H9 (cell line): ENCODE data around the gene MYO1D. TPM values are rescaled to one million over a fixed set of nuclear protein-coding genes. Genes with fewer than 3 reads are reported as not detected.

Source experiments
- DNase-seq: peaks from one replicate; pipeline ENCODE4 v3.0.0-alpha.2; 2017
- H2AFZ ChIP-seq: one replicate; pipeline ENCODE4 v1.6.1; 2013; ENCODE audit warnings: mild to moderate bottlenecking, low read length, control low read depth, moderate library complexity
- H2AK5ac ChIP-seq: 2 replicates; pipeline ENCODE4 v1.6.1; 2013; ENCODE audit warnings: low read length, control low read depth, mixed read lengths; ENCODE audit not compliant: insufficient read length
- H2BK120ac ChIP-seq: one replicate; pipeline ENCODE4 v1.6.1; 2013; ENCODE audit warnings: low read depth, mild to moderate bottlenecking, low read length, control low read depth, inconsistent platforms; ENCODE audit not compliant: poor library complexity, severe bottlenecking
- H2BK12ac ChIP-seq: 2 replicates; pipeline ENCODE4 v1.6.1; 2013; ENCODE audit warnings: low read length, control low read depth, mixed read lengths, low read depth; ENCODE audit not compliant: insufficient read length
- H2BK15ac ChIP-seq: 2 replicates; pipeline ENCODE4 v1.6.1; 2013; ENCODE audit warnings: low read depth, low read length, control low read depth
- H2BK20ac ChIP-seq: one replicate; pipeline ENCODE4 v1.6.1; 2013; ENCODE audit warnings: low read depth, mild to moderate bottlenecking, low read length, control low read depth, inconsistent platforms; ENCODE audit not compliant: poor library complexity, severe bottlenecking
- H2BK5ac ChIP-seq: 2 replicates; pipeline ENCODE4 v1.6.1; 2013; ENCODE audit warnings: low read length, control low read depth, mixed read lengths; ENCODE audit not compliant: insufficient read length
- H3K14ac ChIP-seq: 2 replicates; pipeline ENCODE4 v1.6.1; 2013; ENCODE audit warnings: low read length, control low read depth; ENCODE audit not compliant: insufficient read depth
- H3K18ac ChIP-seq: 2 replicates; pipeline ENCODE4 v1.6.1; 2013; ENCODE audit warnings: low read depth, mild to moderate bottlenecking, mixed read lengths, low read length, control low read depth; ENCODE audit not compliant: insufficient read length
- H3K23ac ChIP-seq: 2 replicates; pipeline ENCODE4 v1.6.1; 2013; ENCODE audit warnings: low read length, control low read depth, mixed read lengths, low read depth; ENCODE audit not compliant: insufficient read length
- H3K23me2 ChIP-seq: 2 replicates; pipeline ENCODE4 v1.6.1; 2013; ENCODE audit warnings: low read depth, mild to moderate bottlenecking, mixed read lengths, low read length, control low read depth; ENCODE audit not compliant: insufficient read length, poor library complexity, severe bottlenecking
- H3K27ac ChIP-seq: 2 replicates; pipeline ENCODE4 v1.5.1; 2013; ENCODE audit warnings: low read length, control low read depth, mixed read lengths, low read depth; ENCODE audit not compliant: insufficient read length
- H3K27me3 ChIP-seq: 2 replicates; pipeline ENCODE4 v1.6.1; 2013; ENCODE audit warnings: low read length, control low read depth, inconsistent platforms; ENCODE audit not compliant: insufficient read depth
- H3K4ac ChIP-seq: 2 replicates; pipeline ENCODE4 v1.6.1; 2013; ENCODE audit warnings: low read depth, mild to moderate bottlenecking, control low read depth, inconsistent platforms, low read length, moderate library complexity
- H3K4me1 ChIP-seq: 2 replicates; pipeline ENCODE4 v1.6.1; 2013; ENCODE audit warnings: low read length, control low read depth, inconsistent platforms; ENCODE audit not compliant: insufficient read depth
- H3K4me2 ChIP-seq: 2 replicates; pipeline ENCODE4 v1.6.1; 2013; ENCODE audit warnings: low read length, control low read depth, mixed read lengths; ENCODE audit not compliant: insufficient read length, insufficient read depth
- H3K56ac ChIP-seq: 2 replicates; pipeline ENCODE4 v1.6.1; 2013; ENCODE audit warnings: low read depth, mild to moderate bottlenecking, mixed read lengths, low read length, control low read depth; ENCODE audit not compliant: insufficient read length
- H3K79me1 ChIP-seq: 2 replicates; pipeline ENCODE4 v1.6.1; 2013; ENCODE audit warnings: low read depth, mild to moderate bottlenecking, moderate library complexity, low read length, control low read depth, inconsistent platforms; ENCODE audit not compliant: insufficient read depth, poor library complexity, severe bottlenecking
- H3K79me2 ChIP-seq: 2 replicates; pipeline ENCODE4 v1.6.1; 2013; ENCODE audit warnings: low read length, control low read depth, inconsistent platforms; ENCODE audit not compliant: insufficient read depth
- H3K9ac ChIP-seq: 2 replicates; pipeline ENCODE4 v1.6.1; 2013; ENCODE audit warnings: low read length, control low read depth, mixed read lengths; ENCODE audit not compliant: insufficient read length; ENCODE audit errors: extremely low read depth
- H3K9me3 ChIP-seq: one replicate; pipeline ENCODE4 v1.6.1; 2013; ENCODE audit warnings: low read depth, low read length, inconsistent platforms; ENCODE audit not compliant: control insufficient read depth
- H3T11ph ChIP-seq: one replicate; pipeline ENCODE4 v1.6.1; 2013; ENCODE audit warnings: mild to moderate bottlenecking, low read length, control low read depth, inconsistent platforms
- H4K20me1 ChIP-seq: one replicate; pipeline ENCODE4 v1.6.1; 2013; ENCODE audit not compliant: control insufficient read depth, insufficient read length, insufficient read depth
- H4K5ac ChIP-seq: 2 replicates; pipeline ENCODE4 v1.6.1; 2013; ENCODE audit warnings: low read depth, mild to moderate bottlenecking, mixed read lengths, low read length, control low read depth; ENCODE audit not compliant: insufficient read length
- H4K8ac ChIP-seq: replicated peaks from 2 replicates; pipeline ENCODE4 v1.6.1; 2013; ENCODE audit warnings: low read length, control low read depth, mixed read lengths, low read depth; ENCODE audit not compliant: insufficient read length
- H4K91ac ChIP-seq: 2 replicates; pipeline ENCODE4 v1.6.1; 2013; ENCODE audit warnings: low read depth, mild to moderate bottlenecking, moderate library complexity, mixed read lengths, low read length, control low read depth; ENCODE audit not compliant: insufficient read length
- H3K27ac Mint-ChIP-seq, 3 experiments: 2 replicates in 2 of 3; 3 replicates in 1 of 3; pipeline ENCODE4 v1.8.0; 2020 to 2021; ENCODE audit warnings: mixed read lengths in 3 of 3, mild to moderate bottlenecking in 1 of 3, moderate library complexity in 1 of 3
- H3K27me3 Mint-ChIP-seq: 2 replicates; pipeline ENCODE4 v1.8.0; 2021; ENCODE audit warnings: low read depth, mild to moderate bottlenecking, moderate library complexity, mixed read lengths
- H3K36me3 Mint-ChIP-seq, 3 experiments: 2 replicates in 2 of 3; 3 replicates in 1 of 3; pipeline ENCODE4 v1.8.0; 2020 to 2021; ENCODE audit warnings: low read depth in 3 of 3, mixed read lengths in 3 of 3; ENCODE audit not compliant: insufficient read depth in 1 of 3
- H3K4me1 Mint-ChIP-seq, 2 experiments: 2 replicates each; pipeline ENCODE4 v1.8.0; 2020; ENCODE audit warnings: mixed read lengths in 2 of 2
- H3K4me3 Mint-ChIP-seq, 2 experiments: 2 replicates in 1 of 2; 3 replicates in 1 of 2; pipeline ENCODE4 v1.8.0; 2020 to 2021; ENCODE audit warnings: mild to moderate bottlenecking in 2 of 2, mixed read lengths in 2 of 2, moderate library complexity in 1 of 2
- H3K9me3 Mint-ChIP-seq, 2 experiments: 2 replicates in 1 of 2; 3 replicates in 1 of 2; pipeline ENCODE4 v1.8.0; 2020; ENCODE audit warnings: mild to moderate bottlenecking in 2 of 2, mixed read lengths in 2 of 2, moderate library complexity in 1 of 2
- CTCF ChIP-seq: fragments of 200-600 bp; sonication (generic); conservative IDR thresholded peaks from 3 replicates; pipeline ENCODE4 v1.8.0; 2021; ENCODE audit warnings: antibody characterized with exemption, mild to moderate bottlenecking
- WGBS: extraction: QIAGEN DNeasy Blood & Tissue Kit; methylation state at CpG from one replicate; pipeline ENCODE4 v1.1.7; 2013; ENCODE audit warnings: missing lambda C conversion rate, low lambda C conversion rate, mixed read lengths; ENCODE audit not compliant: insufficient read length; ENCODE audit errors: extremely low coverage; 5-methylcytosine and 5-hydroxymethylcytosine counted together
- total RNA-seq: library from RNA; stranded (reverse); gene quantifications from 2 replicates; pipeline ENCODE4 v1.2.1, GENCODE V29; 2021

MYO1D gene
- total RNA-seq, 1 experiment from 2014 or later = 19.0 TPM

- Histone ChIP-seq H4K91ac (no peak overlapping the region), H3K27ac (no peak overlapping the region), H4K5ac (no peak overlapping the region), H3K79me2 (no peaks in the 10 kb centered on the region), H2BK12ac (no peak overlapping the region), H3K9me3 (no peaks in the 10 kb centered on the region), H3K4me2 (no peak overlapping the region), H2BK5ac (no peak overlapping the region), H2BK20ac (no peak overlapping the region), H3K4ac (no peak overlapping the region), H2AK5ac (no peak overlapping the region), H3K9ac (no peak overlapping the region), H3K79me1 (no peaks in the 10 kb centered on the region), H3K4me1 (no peaks in the 10 kb centered on the region), H3K23me2 (no peaks in the 10 kb centered on the region), H3T11ph (no peak overlapping the region), H4K8ac (no peak overlapping the region), H3K56ac (no peak overlapping the region), H3K27me3 (no peaks in the 10 kb centered on the region), H2BK120ac (no peak overlapping the region), H3K18ac (no peak overlapping the region), H3K23ac (no peak overlapping the region), H2AFZ (no peak overlapping the region), H2BK15ac (no peak overlapping the region), H4K20me1 (no peaks in the 10 kb centered on the region), H3K14ac (no peak overlapping the region; the same call in 1 of the 2 replicates)
- Mint-ChIP-seq H3K4me3 (no peak overlapping the region), H3K27me3 (no peaks in the 10 kb centered on the region; the same call in 1 of the 2 replicates), H3K27ac (peak overlapping the region in 2 of 3 experiments; percentile 58 to 68; a peak in 3 of 7 replicates), H3K9me3 (no peaks in the 10 kb centered on the region), H3K4me1 (peaks cover 7 to 12% of the 10 kb centered on the region in 2 experiments), H3K36me3 (peaks cover 0 to 5% (median 3%) of the 10 kb centered on the region in 3 experiments; a peak in 4 of 7 replicates)
- no peak for DNase-seq
- no CpG with 5 or more reads among the region's 18 CpGs for WGBS
- TF ChIP-seq CTCF = no peak
Observed at GRCh38 chr17:32504166-32504990, 372.5 kb downstream of the MYO1D start.
